GM19395 (cell line): Measurements from ENCODE around the gene KCNQ1.

Experiments
- ATAC-seq: cut with Tn5 transposase; IDR thresholded peaks from one replicate; pipeline ENCODE4 v1.9.1; 2021; ENCODE audit warnings: mild to moderate bottlenecking, moderate library complexity; ENCODE audit not compliant: unreplicated experiment

The KCNQ1 gene

GRCh38 chr11:2883640-2883978 lies 438.8 kb downstream of the KCNQ1 start:
- no peak for ATAC-seq

DNA sequence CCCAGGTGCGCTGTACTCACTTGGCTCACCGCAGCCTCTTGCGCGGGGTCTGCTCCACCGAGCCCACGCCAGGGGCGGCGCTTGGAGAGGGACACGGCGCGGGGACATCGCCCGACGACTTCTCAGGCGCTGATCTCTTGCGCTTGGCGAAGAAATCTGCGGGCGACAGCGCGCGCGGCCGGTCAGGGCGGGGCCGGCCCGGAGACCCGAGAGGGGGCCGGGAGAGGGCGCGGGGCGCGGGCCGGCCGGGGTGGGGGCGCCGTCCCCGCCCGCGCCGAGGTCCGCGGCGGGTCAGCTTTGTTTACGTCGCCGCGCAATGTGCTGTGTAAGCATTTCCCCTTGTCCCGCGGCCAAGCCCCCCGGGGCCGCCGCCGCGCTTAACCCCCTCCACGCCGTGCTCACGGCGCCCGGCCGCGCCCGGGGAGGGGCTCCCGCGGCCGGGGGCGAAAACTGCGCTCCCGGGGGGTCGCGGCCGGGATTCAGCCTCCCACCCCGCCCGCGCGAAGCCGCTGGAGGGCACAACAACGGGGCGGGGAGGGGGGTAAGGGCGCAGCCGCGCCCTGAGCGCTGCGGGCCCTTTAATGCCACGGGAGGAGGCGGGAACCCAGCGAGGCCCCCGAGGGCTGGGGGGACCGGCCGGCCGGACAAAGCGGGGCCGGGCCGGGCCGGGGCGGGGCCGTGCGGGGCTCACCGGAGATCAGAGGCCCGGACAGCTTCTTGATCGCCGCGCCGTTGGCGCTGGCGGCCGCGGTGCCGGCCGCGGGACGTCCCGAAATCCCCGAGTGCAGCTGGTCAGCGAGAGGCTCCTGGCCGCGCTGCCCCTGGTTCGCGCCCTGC lies 439.4 kb downstream of the KCNQ1 start:
- no peak for ATAC-seq

- no peak for ATAC-seq
Measured at GRCh38 chr11:2885017-2885677, 440.3 kb downstream of the KCNQ1 start.

GRCh38 chr11:2885678-2886081 lies 440.9 kb downstream of the KCNQ1 start, which contains the start of gene CDKN1C:
CDKN1C (minus strand) TSS chr11:2885775; CDS start chr11:2885456, 319 bp downstream.
- ATAC-seq, result peak; percentile 76

DNA sequence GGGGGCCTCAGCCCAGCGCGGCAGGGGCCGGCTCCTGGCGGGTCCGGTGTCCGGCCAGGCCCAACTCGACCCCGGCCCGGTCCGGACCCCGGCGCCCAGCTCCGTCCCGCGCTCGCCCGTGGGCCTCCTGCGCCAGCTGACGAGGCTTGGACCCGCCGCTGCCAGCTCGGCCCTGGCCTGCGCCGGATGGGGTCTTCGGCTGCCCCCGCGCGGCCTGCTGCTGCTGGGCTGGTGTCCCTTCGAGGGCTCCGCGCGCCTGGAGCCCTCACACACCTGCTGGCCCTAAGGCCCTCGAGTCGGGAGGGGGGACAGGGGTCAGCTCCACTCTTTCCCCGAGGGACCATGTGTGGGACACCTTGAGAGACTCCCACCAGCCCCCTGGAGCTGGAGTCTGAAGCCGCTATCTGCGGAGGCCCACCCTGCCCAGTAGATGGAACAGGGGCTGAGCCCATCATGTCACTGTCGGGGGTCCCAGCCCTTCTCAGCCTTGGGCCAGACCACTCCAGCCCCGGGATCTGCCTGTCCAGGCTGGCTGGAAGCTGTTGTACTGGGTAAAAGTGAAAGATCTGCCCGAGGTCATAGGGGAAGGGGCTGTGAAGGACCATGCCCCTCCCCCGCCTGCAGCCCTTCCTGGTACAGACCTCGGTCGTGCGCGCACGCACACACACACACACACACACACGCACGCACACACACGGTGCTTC lies 441.5 kb downstream of the KCNQ1 start:
- peak; percentile 10 for ATAC-seq

- ATAC-seq, result no peak
Measured at GRCh38 chr11:2886936-2887335, 442.1 kb downstream of the KCNQ1 start.

DNA sequence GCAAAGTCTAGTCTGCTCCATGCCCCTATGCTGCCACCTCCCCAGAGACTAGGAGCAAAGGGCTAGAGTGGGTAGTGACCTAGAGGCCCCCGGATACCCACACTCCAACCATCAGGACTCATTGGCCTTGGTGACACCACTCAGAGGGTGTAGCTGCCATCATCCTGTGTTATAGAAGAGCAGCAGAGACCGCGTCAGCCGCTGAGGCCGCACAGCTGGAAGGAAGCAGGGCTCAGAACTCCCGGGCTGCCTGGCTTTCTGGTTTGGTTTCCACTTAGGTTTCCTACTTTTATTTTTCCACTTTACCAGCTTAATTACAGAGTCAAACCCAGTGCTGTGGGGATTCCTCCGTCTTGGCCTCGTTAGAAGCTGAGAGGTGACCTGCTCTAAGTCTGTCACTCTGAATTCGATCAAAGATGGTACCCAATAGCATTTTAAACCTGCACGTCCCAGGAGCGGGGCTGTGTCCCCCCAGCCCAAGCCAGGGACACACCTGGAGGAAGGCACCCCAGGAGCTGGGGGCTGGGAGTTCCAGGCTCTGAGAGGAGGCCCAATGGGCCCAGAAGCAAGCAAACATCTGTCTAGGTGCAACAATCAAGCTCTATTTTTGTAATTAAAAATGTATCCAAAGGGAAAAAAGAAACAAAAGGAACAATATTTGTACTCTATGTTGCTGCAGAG lies 442.8 kb downstream of the KCNQ1 start:
- ATAC-seq, result no peak

DNA sequence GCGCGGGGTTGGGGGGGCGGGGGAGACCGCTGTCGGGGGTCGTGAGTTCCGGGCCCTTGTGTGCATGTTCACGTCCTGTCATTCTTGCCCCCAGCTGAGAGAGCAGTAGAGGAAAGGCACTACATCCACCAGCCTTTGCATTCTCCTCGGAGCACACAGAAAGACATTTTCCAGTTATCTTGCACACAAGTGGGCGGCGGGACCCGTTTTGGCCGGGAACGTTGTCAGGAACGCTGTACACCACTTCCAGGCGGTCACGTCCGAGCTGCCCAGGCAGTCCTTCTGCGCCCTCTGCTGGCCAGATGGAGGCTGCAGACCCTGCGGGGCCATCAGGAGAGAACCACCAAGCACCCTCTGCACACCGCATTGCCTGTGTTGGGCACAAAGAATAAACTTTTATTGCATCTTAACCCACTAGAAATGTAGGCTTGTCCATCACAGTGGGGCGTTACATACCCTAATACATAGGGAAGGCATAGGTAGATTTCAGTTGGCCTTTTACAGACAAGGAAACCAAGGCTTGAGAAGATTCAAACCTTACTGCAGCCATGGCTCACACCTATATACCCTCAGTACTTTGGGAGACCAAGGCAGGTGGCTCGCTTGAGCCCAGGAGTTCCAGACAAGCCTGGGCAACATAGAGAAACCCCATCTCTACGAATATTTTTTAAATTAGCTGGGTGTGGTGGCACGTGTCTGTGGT lies 443.6 kb downstream of the KCNQ1 start:
- no peak for ATAC-seq

DNA sequence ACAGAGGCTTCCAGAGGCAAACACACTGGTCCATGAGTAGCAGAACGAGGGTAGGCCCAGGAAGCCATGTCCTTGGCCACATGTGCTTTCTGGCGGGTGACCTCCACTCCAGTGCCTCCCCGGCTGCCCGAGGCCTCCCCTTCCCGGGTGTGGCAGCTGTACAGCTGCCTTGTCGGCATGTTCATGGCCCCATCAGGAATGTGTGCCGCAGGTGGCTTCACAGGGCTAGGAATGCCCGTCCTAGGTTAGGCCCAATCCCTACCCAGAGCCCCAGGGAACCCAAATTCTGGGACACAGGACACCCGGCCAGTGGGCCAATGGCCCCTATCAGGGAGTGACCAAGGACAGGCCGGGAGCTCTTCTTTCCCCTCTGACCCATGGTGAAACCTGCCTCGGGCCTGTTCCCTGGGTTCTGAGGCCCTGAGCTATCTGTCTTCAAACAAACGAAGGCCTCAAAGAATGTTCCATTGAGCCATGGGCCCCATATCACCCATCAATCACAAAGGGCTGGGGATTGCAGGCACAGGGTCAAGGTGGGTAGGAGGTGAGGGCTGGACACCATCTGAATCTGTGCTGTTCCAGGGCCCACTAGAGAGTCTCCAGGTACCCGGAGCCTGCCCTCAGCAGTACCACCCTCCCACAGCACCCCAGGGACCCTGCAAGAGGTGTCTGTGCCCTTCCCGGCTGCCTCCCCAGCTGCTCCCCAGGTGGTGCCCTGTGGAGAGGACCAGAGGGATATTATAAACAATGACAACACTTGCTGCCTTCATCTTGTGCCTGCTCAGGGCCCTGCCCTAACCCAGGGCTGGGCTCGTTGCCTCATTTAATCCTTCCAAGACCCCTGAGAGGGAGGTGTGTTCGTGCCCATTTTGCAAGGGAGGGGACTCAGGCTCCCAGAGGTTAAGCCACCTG lies 444.8 kb downstream of the KCNQ1 start:
- no peak for ATAC-seq

DNA sequence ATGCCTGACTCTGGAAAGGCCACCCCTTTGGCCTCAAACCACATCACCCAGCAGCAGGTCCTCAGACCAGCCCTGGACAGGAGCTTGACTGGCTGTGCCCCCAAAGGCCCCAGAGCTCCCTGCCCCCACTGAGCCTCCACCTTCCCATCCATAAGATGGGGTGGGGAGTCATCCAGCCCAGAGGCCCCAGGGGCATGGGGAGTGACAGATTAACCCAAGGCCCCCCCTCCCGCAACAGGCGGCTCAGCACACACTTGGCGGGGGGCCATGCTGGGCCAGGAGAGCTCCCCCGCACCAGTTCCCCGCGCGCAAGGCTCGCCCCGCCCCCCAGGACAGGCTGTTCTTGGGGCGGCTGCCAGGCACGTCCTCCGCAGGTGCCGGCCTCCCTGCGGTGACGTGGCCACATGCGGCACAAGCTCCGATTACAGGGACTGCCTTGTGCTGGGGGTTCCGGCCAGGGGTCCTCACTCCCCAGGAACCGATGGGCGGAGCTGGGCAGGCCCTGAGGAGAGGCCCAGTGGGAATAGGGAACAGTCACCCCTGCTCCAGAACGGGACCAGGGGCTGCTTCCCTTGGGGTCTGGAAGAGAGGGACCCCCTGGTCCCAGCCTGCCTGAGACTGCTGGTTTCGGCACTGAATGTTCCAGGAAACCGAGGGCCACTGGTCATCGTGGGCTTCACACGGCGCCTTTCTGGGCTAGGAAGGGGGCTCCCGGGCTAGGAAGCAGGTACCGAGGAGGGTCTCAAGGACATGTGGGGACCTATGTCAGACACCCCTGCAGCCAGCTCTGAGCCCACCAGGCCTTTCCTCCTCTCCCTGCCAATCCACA lies 445.9 kb downstream of the KCNQ1 start:
- ATAC-seq, result no peak

GRCh38 chr11:2891326-2892214 lies 446.8 kb downstream of the KCNQ1 start:
- ATAC-seq, result no peak

DNA sequence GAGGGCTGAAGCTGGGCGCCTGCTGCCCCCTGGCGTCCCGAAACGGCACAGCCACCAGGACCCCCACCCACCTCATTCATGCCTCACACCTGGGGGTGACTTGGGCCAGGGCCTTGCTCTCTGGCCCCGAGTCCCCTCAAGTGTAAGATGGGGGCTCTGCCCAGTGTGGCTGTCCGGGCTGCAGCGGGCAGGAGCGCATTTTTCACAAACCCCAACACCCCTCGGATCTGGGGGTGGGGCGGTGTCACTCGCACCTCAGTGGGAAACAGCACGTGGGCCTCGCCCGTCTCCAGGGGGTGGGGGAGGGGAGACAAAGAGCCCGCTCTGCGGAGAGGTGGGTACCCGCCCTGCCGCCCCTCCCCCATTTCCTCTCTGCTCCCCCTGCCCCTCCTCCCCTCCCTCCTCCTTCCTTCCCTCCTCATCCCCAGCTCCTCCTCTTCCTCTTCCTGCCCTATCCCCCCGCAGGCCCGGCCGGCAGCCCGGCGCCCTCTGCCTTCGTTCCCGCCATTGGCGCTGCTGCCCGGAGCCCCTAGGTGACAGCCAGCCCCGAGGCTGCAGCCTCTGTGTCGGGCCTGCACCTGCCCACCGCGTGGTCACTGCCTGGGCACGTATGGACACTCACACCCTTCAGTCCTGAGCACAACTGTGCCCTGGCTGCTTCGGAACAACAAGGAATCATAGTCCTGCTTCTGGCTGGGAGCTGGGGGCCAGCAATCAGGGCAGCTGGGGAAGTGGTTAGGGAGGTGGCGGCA lies 447.6 kb downstream of the KCNQ1 start:
- no peak for ATAC-seq

DNA sequence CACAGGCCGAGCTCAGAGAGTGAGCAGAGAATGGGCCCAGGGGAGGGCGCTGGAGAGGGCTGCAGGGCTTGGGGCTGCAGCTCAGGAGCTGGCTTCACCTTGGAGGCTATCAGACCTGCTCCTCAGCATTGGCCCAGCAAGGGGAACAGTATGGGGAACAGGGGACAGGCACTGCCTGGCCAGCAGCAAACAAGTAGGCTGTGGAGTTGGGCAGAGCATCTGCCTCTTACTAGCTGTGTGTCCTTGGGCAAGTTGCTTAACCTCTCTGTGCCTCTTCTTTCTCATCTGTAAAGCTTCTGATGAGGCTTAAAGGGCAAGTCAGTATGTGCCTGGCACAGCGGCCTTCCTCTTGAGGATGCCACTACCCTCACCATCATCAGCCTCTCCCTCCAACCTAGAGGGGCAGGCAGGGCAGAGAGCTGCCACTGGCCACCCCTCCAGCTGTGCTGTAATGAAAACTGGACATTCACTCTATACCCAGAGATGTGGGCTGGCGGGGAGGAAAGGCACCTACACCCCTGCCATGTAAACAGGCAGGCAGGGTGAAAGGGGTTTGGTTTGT lies 448.2 kb downstream of the KCNQ1 start:
- ATAC-seq, result no peak

- no peak for ATAC-seq
Measured at GRCh38 chr11:2893935-2894334, 449.1 kb downstream of the KCNQ1 start.

GRCh38 chr11:2896047-2896446 lies 451.2 kb downstream of the KCNQ1 start:
- ATAC-seq, result no peak

DNA sequence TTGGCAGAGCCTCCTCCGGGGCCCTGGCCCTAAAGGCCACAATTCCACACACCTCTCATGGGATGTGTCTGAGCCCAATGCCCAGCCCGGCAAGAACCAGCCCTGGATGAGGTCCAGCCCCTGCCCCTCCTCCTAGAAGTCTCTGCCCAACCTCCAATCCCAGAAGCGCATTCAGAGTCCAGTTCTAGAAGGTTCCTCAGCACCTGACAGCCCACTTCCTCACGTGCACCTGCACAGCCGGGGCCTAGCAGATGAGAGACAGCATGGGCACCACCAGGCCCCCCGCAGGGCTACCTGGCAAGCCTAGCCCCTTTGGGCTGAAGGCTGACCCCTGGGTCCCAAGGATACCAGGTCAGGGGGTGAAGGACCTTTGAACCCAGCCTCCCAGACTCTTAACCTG lies 452.2 kb downstream of the KCNQ1 start:
- no peak for ATAC-seq
